Adrenal gland (tissue), 12 donors: ENCODE data around the gene CDH18. TPM values are rescaled to one million over a fixed set of nuclear protein-coding genes. Genes with fewer than 3 reads are reported as not detected.

Experiments
- DNase-seq, 7 donors: peaks; one replicate each; pipeline ENCODE4 v3.0.0-alpha.2; 2019 to 2020
- H3K27ac ChIP-seq, 5 donors: fragments of 200-600 bp; sonication (generic) in 4 of 5; 1 replicate in 3 of 5; 2 replicates in 2 of 5; pipeline versions ENCODE4 v1.5.1 to v1.8.0; 2016 to 2020; ENCODE audit warnings: mild to moderate bottlenecking in 1 of 5
- H3K27me3 ChIP-seq: fragments of 200-600 bp; 2 replicates; pipeline ENCODE4 v1.8.0; 2021
- H3K36me3 ChIP-seq, 2 donors: fragments of 200-600 bp; replicated peaks in 1 of 2; 1 replicate in 1 of 2; 2 replicates in 1 of 2; pipeline versions ENCODE4 v1.5.1 to v1.8.0; 2018 to 2022
- H3K4me1 ChIP-seq, 2 donors: fragments of 200-600 bp; replicated peaks in 1 of 2; 1 replicate in 1 of 2; 2 replicates in 1 of 2; pipeline versions ENCODE4 v1.5.1 to v1.8.0; 2018 to 2021
- H3K4me3 ChIP-seq, 4 donors: fragments of 200-600 bp; sonication (generic) in 3 of 4; one replicate each; pipeline ENCODE4 v1.5.1; 2016 to 2018
- H3K9me3 ChIP-seq, 3 donors: fragments of 200-600 bp; sonication (generic) in 1 of 3; replicated peaks in 1 of 3; 1 replicate in 2 of 3; 2 replicates in 1 of 3; pipeline versions ENCODE4 v1.5.1 to v1.8.0; 2016 to 2021
- CTCF ChIP-seq, 6 experiments: fragments of 450-650 bp in 4 of 6; fragments of 200-600 bp in 2 of 6; sonication (generic) in 1 of 6; IDR thresholded peaks; 1 replicate in 5 of 6; 2 replicates in 1 of 6; pipeline versions ENCODE4 v1.5.1 to v1.8.0; 2016 to 2021; ENCODE audit warnings: antibody characterized with exemption in 6 of 6, mild to moderate bottlenecking in 2 of 6, moderate library complexity in 1 of 6
- POLR2A ChIP-seq, 2 donors: fragments of 450-650 bp; IDR thresholded peaks; one replicate each; pipeline ENCODE4 v1.6.1; 2017; ENCODE audit warnings: antibody characterized with exemption in 2 of 2, mild to moderate bottlenecking in 2 of 2, moderate library complexity in 1 of 2
- WGBS, 4 donors: extraction: QIAGEN DNeasy Blood & Tissue Kit in 2 of 4; methylation state at CpG; one replicate each; pipeline versions ENCODE4 v1.1.5 to v1.1.7; 2013 to 2017; 5-methylcytosine and 5-hydroxymethylcytosine counted together
- intact Hi-C, 2 donors: fragments of 100-400 bp; cut with DNase I; formaldehyde crosslinking; loops; one replicate each; pipeline versions ENCODE4 v1.14.1 to v1.15.0; 2022 to 2023
- polyA plus RNA-seq, 3 donors: library from polyadenylated mRNA; stranded (reverse); fragments of 200-250 nt in 2 of 3; fragments of 350-450 nt in 1 of 3; fragmentation: Illumina TruSeq in 1 of 3; extraction: RNeasy Lipid Tissue Mini Kit (QIAGEN cat#74804) in 1 of 3; gene quantifications; one replicate each; pipeline ENCODE4 v1.2.3, GENCODE V29; 2013 to 2014
- total RNA-seq, 9 donors: library from RNA; depleted of rRNA in 4 of 9; stranded (reverse); fragments of >200 nt in 4 of 9; fragments of 120-200 nt in 1 of 9; fragmentation: NEBNext Ultra II Directional in 1 of 9; extraction: Animal tissue kit (Norgen Biotek cat#: 25700) in 1 of 9; gene quantifications; one replicate each; pipeline versions ENCODE4 v1.1.0 to v1.2.4, GENCODE V29; 2013 to 2023
- donor health status: healthy with polysubstance abuse.
- donor health status: Bipolar disorder and iron deficiency.
- donor health status: DM: yes; HTN: yes; CAD: no.
- donor health status: DM: no; HTN: no; CAD: no.
- donor health status: DM: no; HTN: no; CAD: no.
- donor health status: DM: yes; HTN: yes; CAD: no.

The CDH18 gene
- total and polyA plus RNA-seq, 12 donors, result 0.23 to 9.0 (median 3.9) TPM; not detected in 4

GRCh38 chr5:19885040-19885824 is 102.8 kb downstream of the CDH18 start:
- TF ChIP-seq POLR2A (IDR thresholded peaks at IDR 0.05), result no peak
- no peak for TF ChIP-seq CTCF (IDR thresholded peaks at IDR 0.05)
- Histone ChIP-seq H3K27ac (no peak overlapping the region), H3K36me3 (no peaks in the 10 kb centered on the region), H3K9me3 (no peaks in the 10 kb centered on the region), H3K4me1 (no peaks in the 10 kb centered on the region), H3K4me3 (no peak overlapping the region), H3K27me3 (no peaks in the 10 kb centered on the region)
- 76 to 84% (median 79%) methylated on average over 5 of the region's 5 CpGs for WGBS, 4 donors
- DNase-seq, result no peak
- intact Hi-C loops, result no loop called here

GRCh38 chr5:19880859-19881436 is 107.1 kb downstream of the CDH18 start:
- TF ChIP-seq POLR2A (IDR thresholded peaks at IDR 0.05) (no peak), CTCF (IDR thresholded peaks at IDR 0.05) (no peak)
- no peaks in the 10 kb centered on the region for H3K4me1 ChIP-seq
- no peaks in the 10 kb centered on the region for H3K27me3 ChIP-seq
- intact Hi-C loops, result no loop called here
- no peak overlapping the region for H3K4me3 ChIP-seq
- no peaks in the 10 kb centered on the region for H3K36me3 ChIP-seq
- WGBS, 4 donors, result 0 to 13% (median 11%) methylated on average over 1 of the region's 1 CpG
- DNase-seq, result no peak
- H3K9me3 ChIP-seq, result no peaks in the 10 kb centered on the region
- H3K27ac ChIP-seq, result no peak overlapping the region

DNA sequence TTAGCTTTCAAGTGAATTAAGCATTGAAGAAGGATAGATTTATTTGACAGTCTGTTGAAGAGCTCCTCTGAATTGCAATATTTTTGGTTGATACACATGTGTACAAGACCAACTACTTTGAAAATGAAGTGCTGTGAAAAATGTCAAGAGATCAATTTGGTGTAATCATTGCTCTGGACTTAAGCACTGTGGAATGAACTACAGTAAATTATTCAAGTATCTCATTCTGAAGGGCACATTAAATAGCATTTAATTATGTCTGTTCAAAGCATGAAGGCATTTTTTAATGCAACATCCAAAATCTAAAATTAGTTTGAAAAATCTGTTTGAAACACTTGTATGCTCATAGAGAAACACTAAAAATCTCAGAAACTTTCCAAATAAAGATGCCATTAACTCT is 107.5 kb downstream of the CDH18 start:
- H3K9me3 ChIP-seq, result no peaks in the 10 kb centered on the region
- H3K27me3 ChIP-seq, result no peaks in the 10 kb centered on the region

GRCh38 chr5:19874811-19875210 is 113.2 kb downstream of the CDH18 start:
- 82 to 100% (median 96%) methylated on average over 1 of the region's 1 CpG for WGBS, 4 donors
- H3K36me3 ChIP-seq, result no peaks in the 10 kb centered on the region
- no peaks in the 10 kb centered on the region for H3K9me3 ChIP-seq
- no peaks in the 10 kb centered on the region for H3K4me1 ChIP-seq
- H3K27me3 ChIP-seq, result no peaks in the 10 kb centered on the region
- intact Hi-C loops, result no loop called here
- no peak overlapping the region for H3K27ac ChIP-seq
- H3K4me3 ChIP-seq, result no peak overlapping the region
- DNase-seq, result no peak
- TF ChIP-seq POLR2A (IDR thresholded peaks at IDR 0.05) (no peak), CTCF (IDR thresholded peaks at IDR 0.05) (no peak)

More for the DNA sequence above, 107.5 kb downstream of the CDH18 start:
- Histone ChIP-seq H3K4me3 (no peak overlapping the region), H3K36me3 (no peaks in the 10 kb centered on the region), H3K4me1 (no peaks in the 10 kb centered on the region), H3K27ac (no peak overlapping the region)
- intact Hi-C loops, result no loop called here
- no peak for DNase-seq
- TF ChIP-seq POLR2A (IDR thresholded peaks at IDR 0.05), result no peak
- TF ChIP-seq CTCF (IDR thresholded peaks at IDR 0.05), result no peak
